ENCODE data around the gene FRMD4B.

Gene FRMD4B

DNA sequence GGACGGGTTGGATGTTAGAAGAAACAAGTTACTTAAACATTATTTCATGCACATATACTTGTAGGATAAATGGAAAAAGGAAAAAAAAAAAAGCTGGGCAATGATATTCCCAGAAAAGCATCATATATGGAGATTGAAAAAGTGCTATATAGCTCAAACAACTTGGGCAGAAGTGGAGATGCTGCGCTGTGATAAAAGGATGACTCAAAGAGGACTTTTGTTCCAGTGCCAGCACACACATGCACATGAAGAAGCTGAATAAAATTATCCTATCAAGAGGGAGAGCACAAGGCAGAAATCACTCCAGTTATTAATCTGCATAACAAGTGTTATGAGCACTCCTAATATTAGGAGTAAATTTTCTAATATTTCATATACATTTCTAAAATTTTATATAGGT is 30.9 kb downstream of the FRMD4B start:
- no peak overlapping the region for H3K27ac Mint-ChIP-seq
- H3K4me3 Mint-ChIP-seq: no peak overlapping the region
- H3K27me3 Mint-ChIP-seq: no peaks in the 10 kb centered on the region
- H3K4me1 Mint-ChIP-seq: peaks cover 16% of the 10 kb centered on the region
- no peaks in the 10 kb centered on the region for H3K36me3 Mint-ChIP-seq
- H3K9me3 Mint-ChIP-seq: peaks cover 6% of the 10 kb centered on the region

- Mint-ChIP-seq H3K4me3 (peak overlapping the region; percentile 35), H3K9me3 (no peaks in the 10 kb centered on the region), H3K27ac (no peak overlapping the region), H3K36me3 (no peaks in the 10 kb centered on the region), H3K4me1 (peaks cover 16% of the 10 kb centered on the region), H3K27me3 (no peaks in the 10 kb centered on the region)
Measured at GRCh38 chr3:69353503-69353902, 32.4 kb downstream of the FRMD4B start.

DNA sequence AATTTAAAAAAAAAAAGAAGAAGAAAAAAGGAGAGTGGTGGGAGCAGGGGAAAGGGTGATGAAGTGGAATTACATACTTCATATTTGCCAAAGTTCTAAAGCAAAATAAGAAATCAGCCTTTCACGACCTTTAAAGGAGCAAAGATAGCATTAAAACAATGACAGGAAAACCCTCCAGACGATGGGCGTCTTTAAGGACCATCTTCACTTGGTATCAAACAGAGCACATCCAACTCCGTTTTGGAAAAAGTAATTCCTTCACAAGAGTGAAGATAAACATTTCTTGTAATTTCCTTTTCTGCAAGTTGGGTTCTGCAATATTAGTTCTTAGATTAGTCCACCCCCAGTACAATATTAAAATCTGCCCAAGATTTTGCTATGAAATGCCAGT is 32.8 kb downstream of the FRMD4B start:
- Mint-ChIP-seq H3K4me1 (peaks cover 16% of the 10 kb centered on the region), H3K27me3 (no peaks in the 10 kb centered on the region), H3K27ac (no peak overlapping the region), H3K4me3 (peak overlapping the region; percentile 35), H3K36me3 (no peaks in the 10 kb centered on the region), H3K9me3 (no peaks in the 10 kb centered on the region)

DNA sequence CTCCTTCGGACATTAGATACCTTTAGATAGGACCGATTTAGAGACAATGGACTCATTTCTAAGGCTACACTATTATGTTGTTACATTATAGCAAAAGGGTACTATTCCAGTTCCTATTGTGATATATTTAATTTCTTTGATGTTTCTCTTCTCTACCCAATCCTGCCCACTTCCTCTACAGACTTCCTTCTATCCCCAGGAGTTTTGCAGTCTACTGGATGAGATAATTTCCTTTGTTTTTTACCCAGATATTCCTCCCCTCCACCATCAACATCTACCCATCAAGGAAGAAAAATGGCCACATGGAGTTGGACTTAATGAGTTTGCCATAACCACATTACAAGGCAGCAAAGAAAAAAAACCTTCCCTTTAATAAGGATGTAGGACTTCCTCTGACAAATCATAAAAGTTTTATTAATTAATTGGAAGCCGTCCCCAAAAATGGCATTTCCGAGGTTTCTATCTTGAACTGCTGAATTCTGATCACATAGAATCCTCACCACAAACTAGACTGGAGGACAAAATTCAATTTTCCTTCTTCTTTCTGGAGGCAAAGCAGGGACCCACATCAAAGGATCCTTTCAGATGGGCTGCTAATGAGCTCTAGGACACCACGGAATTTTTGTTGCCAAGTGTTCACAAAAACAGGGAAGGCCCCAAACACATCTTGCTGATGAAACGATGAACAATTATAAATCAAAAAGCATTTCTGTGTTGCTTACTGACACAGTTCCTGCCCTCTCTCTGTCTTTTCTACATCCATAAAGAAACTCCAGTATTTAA is 33.4 kb downstream of the FRMD4B start:
- Mint-ChIP-seq H3K27me3 (no peaks in the 10 kb centered on the region), H3K27ac (no peak overlapping the region), H3K4me3 (no peak overlapping the region), H3K36me3 (no peaks in the 10 kb centered on the region), H3K9me3 (no peaks in the 10 kb centered on the region), H3K4me1 (peaks cover 16% of the 10 kb centered on the region)

DNA sequence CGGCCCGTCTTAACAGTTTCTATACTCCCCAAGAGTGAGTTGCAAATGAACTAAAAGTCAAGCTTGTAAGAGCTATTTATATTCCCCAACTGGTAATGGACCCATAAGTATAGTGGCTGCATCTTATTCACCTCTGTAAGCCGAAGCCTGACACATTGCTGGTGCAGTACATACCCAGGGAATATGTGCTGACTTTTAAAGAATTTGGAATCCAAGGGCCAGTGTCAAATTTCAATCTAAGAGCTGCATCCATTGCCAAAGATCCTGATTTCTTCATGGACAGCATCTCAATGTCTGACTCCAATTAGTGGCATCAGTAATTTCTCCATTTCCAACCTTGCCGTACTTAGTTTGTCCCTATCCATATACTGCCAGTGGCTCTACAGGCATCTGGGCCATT is 42.0 kb downstream of the FRMD4B start:
- H3K27ac Mint-ChIP-seq: no peak overlapping the region
- H3K4me3 Mint-ChIP-seq: no peak overlapping the region
- no peaks in the 10 kb centered on the region for H3K27me3 Mint-ChIP-seq
- peaks cover 1% of the 10 kb centered on the region for H3K36me3 Mint-ChIP-seq
- no peaks in the 10 kb centered on the region for H3K9me3 Mint-ChIP-seq
- H3K4me1 Mint-ChIP-seq: no peaks in the 10 kb centered on the region

DNA sequence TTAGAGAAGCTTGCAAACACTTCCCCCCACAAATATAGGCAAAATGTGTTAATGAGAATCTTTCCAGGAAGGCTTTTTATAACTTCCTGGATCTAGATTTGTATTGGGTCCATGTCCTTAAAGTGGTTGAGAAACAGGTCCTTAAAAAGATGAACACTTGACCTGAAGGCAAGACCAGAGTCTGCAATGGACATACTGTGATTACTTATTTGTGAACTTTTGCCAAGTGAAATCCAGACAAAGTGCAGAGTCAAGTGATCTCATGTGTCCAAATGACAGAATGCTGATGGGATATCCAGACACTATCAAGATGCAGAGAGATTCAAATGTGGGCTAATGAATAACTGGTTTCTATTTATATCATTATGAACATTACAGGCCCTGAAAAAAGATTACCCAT is 43.8 kb downstream of the FRMD4B start:
- Mint-ChIP-seq H3K36me3 (peaks cover 2% of the 10 kb centered on the region), H3K9me3 (no peaks in the 10 kb centered on the region), H3K4me3 (no peak overlapping the region), H3K27ac (no peak overlapping the region), H3K4me1 (no peaks in the 10 kb centered on the region), H3K27me3 (no peaks in the 10 kb centered on the region)

GRCh38 chr3:69339760-69340159 is 46.1 kb downstream of the FRMD4B start:
- H3K9me3 Mint-ChIP-seq: no peaks in the 10 kb centered on the region
- H3K4me1 Mint-ChIP-seq: no peaks in the 10 kb centered on the region
- H3K27me3 Mint-ChIP-seq: peaks cover 1% of the 10 kb centered on the region
- no peak overlapping the region for H3K4me3 Mint-ChIP-seq
- H3K36me3 Mint-ChIP-seq: peaks cover 2% of the 10 kb centered on the region
- H3K27ac Mint-ChIP-seq: peak overlapping the region; percentile 13

GRCh38 chr3:69338911-69339310 is 47.0 kb downstream of the FRMD4B start:
- peaks cover 1% of the 10 kb centered on the region for H3K27me3 Mint-ChIP-seq
- H3K9me3 Mint-ChIP-seq: no peaks in the 10 kb centered on the region
- H3K36me3 Mint-ChIP-seq: peaks cover 2% of the 10 kb centered on the region
- H3K4me3 Mint-ChIP-seq: no peak overlapping the region
- H3K27ac Mint-ChIP-seq: no peak overlapping the region
- no peaks in the 10 kb centered on the region for H3K4me1 Mint-ChIP-seq

- no peaks in the 10 kb centered on the region for H3K36me3 Mint-ChIP-seq
- H3K27ac Mint-ChIP-seq: no peak overlapping the region
- peaks cover 11% of the 10 kb centered on the region for H3K4me1 Mint-ChIP-seq
- H3K9me3 Mint-ChIP-seq: no peaks in the 10 kb centered on the region
- peaks cover 1% of the 10 kb centered on the region for H3K27me3 Mint-ChIP-seq
- H3K4me3 Mint-ChIP-seq: no peak overlapping the region
Measured at GRCh38 chr3:69332934-69333333, 53.0 kb downstream of the FRMD4B start.

DNA sequence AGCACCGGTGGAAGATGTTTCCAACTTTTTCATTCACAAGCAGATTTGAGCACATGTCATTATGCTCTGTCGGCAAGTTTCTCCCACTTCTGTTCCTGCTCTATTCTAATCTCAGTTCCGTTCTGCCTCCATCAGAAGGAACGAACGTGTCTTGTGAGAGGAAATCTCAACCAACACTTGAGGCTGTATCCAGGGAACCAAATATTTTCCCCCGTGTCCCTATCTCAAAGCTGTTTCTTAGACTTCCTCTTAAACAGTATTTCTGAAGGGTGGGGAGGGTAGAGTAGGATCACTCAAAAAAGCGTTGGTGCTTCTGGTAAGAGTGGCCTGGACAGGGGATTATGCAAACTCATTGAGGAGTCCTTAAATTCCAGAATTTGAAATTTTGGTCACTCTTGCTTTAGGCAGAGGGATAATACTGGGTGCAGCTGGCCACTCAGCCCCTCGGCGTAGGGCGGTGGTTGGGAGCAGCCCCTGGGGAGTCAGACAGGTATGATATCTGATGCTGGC is 54.9 kb downstream of the FRMD4B start:
- Mint-ChIP-seq H3K4me3 (no peak overlapping the region), H3K27ac (no peak overlapping the region), H3K36me3 (no peaks in the 10 kb centered on the region), H3K27me3 (no peaks in the 10 kb centered on the region), H3K9me3 (no peaks in the 10 kb centered on the region), H3K4me1 (peaks cover 30% of the 10 kb centered on the region)

DNA sequence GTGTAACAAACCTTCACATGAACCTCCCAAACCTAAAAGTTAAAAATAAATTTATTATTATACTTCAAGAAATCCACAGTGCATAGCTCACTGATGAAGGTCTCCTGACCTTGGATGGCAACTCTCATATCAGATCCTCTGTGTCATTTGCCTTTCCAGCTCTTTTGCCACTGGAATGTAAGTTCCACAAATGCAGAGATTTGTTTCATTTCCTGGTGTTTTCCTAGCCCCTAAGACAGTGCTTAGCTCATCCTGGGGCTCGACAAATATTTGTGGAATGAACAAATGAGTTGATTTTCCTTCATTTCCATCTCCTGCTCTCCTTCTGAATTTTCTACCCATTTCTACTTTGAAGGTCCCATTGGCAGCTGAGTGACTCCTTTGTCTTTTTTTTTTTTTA is 56.0 kb downstream of the FRMD4B start:
- H3K27me3 Mint-ChIP-seq: no peaks in the 10 kb centered on the region
- no peaks in the 10 kb centered on the region for H3K36me3 Mint-ChIP-seq
- H3K4me3 Mint-ChIP-seq: no peak overlapping the region
- H3K9me3 Mint-ChIP-seq: no peaks in the 10 kb centered on the region
- peaks cover 35% of the 10 kb centered on the region for H3K4me1 Mint-ChIP-seq
- H3K27ac Mint-ChIP-seq: no peak overlapping the region

- Mint-ChIP-seq H3K4me3 (peak overlapping the region; percentile 3), H3K36me3 (no peaks in the 10 kb centered on the region), H3K27me3 (no peaks in the 10 kb centered on the region), H3K4me1 (peaks cover 40% of the 10 kb centered on the region), H3K9me3 (no peaks in the 10 kb centered on the region), H3K27ac (no peak overlapping the region)
Measured at GRCh38 chr3:69328963-69329302, 57.0 kb downstream of the FRMD4B start.

DNA sequence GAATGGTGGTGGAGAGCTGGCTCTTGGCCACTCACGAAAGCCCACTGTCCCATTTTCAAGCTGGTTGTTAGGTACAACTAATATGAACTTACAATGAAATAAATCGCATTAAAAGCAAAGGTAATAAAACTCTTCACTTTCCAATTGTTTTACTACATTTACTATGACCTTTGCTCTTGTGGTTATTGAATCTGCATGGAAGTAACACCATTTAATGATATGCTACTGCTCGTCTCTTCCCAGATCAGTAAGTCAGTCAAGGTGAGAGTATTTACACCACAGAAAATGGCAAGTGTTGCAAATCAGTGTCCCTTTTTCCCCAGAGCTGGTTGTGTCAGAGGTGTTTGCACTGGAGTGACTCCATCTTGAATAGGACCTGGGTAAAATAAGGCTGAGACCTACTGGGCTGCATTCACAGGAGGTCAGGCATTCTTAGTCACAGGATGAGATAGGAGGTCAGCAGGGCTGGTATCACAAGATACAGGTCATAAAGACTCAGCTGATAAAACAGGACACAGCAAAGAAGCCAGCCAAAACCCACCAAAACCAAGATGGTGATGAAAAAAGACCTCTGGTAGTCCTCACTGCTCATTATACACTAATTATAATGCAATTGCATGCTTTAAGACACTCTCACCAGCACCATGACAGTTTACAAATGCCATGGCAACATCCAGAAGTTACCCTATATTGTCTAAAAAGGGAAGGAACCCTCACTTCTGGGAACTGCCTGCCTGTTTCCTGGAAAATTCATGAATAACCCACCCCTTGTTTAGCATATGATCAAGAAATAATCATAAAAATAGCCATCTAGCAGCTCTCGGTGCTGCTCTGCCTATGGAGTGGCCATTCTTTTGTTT is 57.6 kb downstream of the FRMD4B start:
- H3K27me3 Mint-ChIP-seq: no peaks in the 10 kb centered on the region
- H3K4me1 Mint-ChIP-seq: peaks cover 40% of the 10 kb centered on the region
- H3K36me3 Mint-ChIP-seq: no peaks in the 10 kb centered on the region
- H3K9me3 Mint-ChIP-seq: no peaks in the 10 kb centered on the region
- H3K4me3 Mint-ChIP-seq: peak overlapping the region; percentile 3
- H3K27ac Mint-ChIP-seq: peak overlapping the region; percentile 94

- Mint-ChIP-seq H3K4me3 (peak overlapping the region; percentile 74), H3K27me3 (no peaks in the 10 kb centered on the region), H3K9me3 (no peaks in the 10 kb centered on the region), H3K27ac (peak overlapping the region; percentile 90), H3K4me1 (peaks cover 40% of the 10 kb centered on the region), H3K36me3 (no peaks in the 10 kb centered on the region)
Measured at GRCh38 chr3:69326855-69327300, 59.0 kb downstream of the FRMD4B start.

GRCh38 chr3:69325151-69325550 is 60.7 kb downstream of the FRMD4B start:
- Mint-ChIP-seq H3K4me3 (no peak overlapping the region), H3K4me1 (peaks cover 40% of the 10 kb centered on the region), H3K36me3 (peaks cover 1% of the 10 kb centered on the region), H3K27me3 (no peaks in the 10 kb centered on the region), H3K27ac (no peak overlapping the region), H3K9me3 (no peaks in the 10 kb centered on the region)

- H3K27me3 Mint-ChIP-seq: no peaks in the 10 kb centered on the region
- H3K36me3 Mint-ChIP-seq: peaks cover 1% of the 10 kb centered on the region
- H3K27ac Mint-ChIP-seq: no peak overlapping the region
- no peak overlapping the region for H3K4me3 Mint-ChIP-seq
- no peaks in the 10 kb centered on the region for H3K9me3 Mint-ChIP-seq
- H3K4me1 Mint-ChIP-seq: peaks cover 40% of the 10 kb centered on the region
Measured at GRCh38 chr3:69324362-69325025, 61.4 kb downstream of the FRMD4B start.

Measured in activated naive CD4-positive, alpha-beta T cell treated with anti-CD3 and anti-CD28 coated beads, Interleukin-2, amount 50 U/mL, for 24 hours (primary cell).